Gastrocnemius medialis (tissue), 4 donors: Measurements from ENCODE around the gene TNS1. TPM values are rescaled to one million over a fixed set of nuclear protein-coding genes. Genes with fewer than 3 reads are reported as not detected.
A peak's percentile ranks its signal among the peaks of the same experiment; 100 is the strongest.

ENCODE experiments used
- ATAC-seq, 2 donors: fragments of 150-250 bp; one replicate each; pipeline ENCODE4 v1.9.1; 2016
- DNase-seq, 2 donors: peaks; one replicate each; pipeline ENCODE4 v3.0.0-alpha.2; 2019
- H3K27ac ChIP-seq, 4 donors: fragments of 200-600 bp; sonication (generic); 1 replicate in 1 of 4; 2 replicates in 3 of 4; pipeline ENCODE4 v1.5.1; 2016 to 2018; ENCODE audit warnings: mild to moderate bottlenecking in 2 of 4, moderate library complexity in 1 of 4
- H3K27me3 ChIP-seq, 3 donors: fragments of 200-600 bp; sonication (generic) in 2 of 3; 1 replicate in 1 of 3; 2 replicates in 2 of 3; pipeline versions ENCODE4 v1.5.1 to v1.6.0; 2016 to 2019; ENCODE audit warnings: mild to moderate bottlenecking in 1 of 3, moderate library complexity in 1 of 3
- H3K36me3 ChIP-seq, 2 donors: fragments of 200-600 bp; sonication (generic) in 1 of 2; one replicate each; pipeline ENCODE4 v1.5.1; 2017 to 2018
- H3K4me1 ChIP-seq, 2 donors: fragments of 200-600 bp; sonication (generic) in 1 of 2; one replicate each; pipeline ENCODE4 v1.5.1; 2016 to 2017; ENCODE audit warnings: mild to moderate bottlenecking in 2 of 2
- H3K4me3 ChIP-seq, 4 donors: fragments of 200-600 bp; sonication (generic) in 3 of 4; 1 replicate in 1 of 4; 2 replicates in 3 of 4; pipeline ENCODE4 v1.5.1; 2016 to 2019; ENCODE audit warnings: mild to moderate bottlenecking in 2 of 4
- H3K9me3 ChIP-seq, 3 donors: fragments of 200-600 bp; sonication (generic) in 2 of 3; 1 replicate in 1 of 3; 2 replicates in 2 of 3; pipeline ENCODE4 v1.5.1; 2016 to 2019
- CTCF ChIP-seq, 5 experiments: fragments of 450-650 bp in 3 of 5; fragments of 200-600 bp in 2 of 5; sonication (generic) in 2 of 5; IDR thresholded peaks in 4 of 5; conservative IDR thresholded peaks in 1 of 5; 1 replicate in 4 of 5; 2 replicates in 1 of 5; pipeline ENCODE4 v1.5.1; 2016 to 2019; ENCODE audit warnings: antibody characterized with exemption in 5 of 5, mild to moderate bottlenecking in 3 of 5, moderate library complexity in 3 of 5
- POLR2A ChIP-seq, 2 donors: fragments of 450-650 bp; IDR thresholded peaks; one replicate each; pipeline ENCODE4 v1.6.1; 2017; ENCODE audit warnings: antibody characterized with exemption in 2 of 2, mild to moderate bottlenecking in 2 of 2, moderate library complexity in 2 of 2
- in situ Hi-C, 4 donors: fragments of 200-750 bp; cut with MboI; loops; one replicate each; pipeline versions ENCODE4 v1.15.0 to v1.8.0; 2017; ENCODE audit warnings: low sequenced_read_pairs in 4 of 4
- intact Hi-C: fragments of 100-400 bp; cut with DNase I; formaldehyde crosslinking; loops from one replicate; pipeline ENCODE4 v1.15.1; 2023; ENCODE audit warnings: low total_unique reads
- total RNA-seq, 4 donors: library from RNA; depleted of rRNA; stranded (reverse); fragments of >200 nt; gene quantifications; one replicate each; pipeline versions ENCODE4 v1.1.0 to v1.2.3, GENCODE V29; 2016

Gene TNS1
- total RNA-seq, 4 donors from 2014 or later, result 407 to 670 (median 484) TPM

DNA sequence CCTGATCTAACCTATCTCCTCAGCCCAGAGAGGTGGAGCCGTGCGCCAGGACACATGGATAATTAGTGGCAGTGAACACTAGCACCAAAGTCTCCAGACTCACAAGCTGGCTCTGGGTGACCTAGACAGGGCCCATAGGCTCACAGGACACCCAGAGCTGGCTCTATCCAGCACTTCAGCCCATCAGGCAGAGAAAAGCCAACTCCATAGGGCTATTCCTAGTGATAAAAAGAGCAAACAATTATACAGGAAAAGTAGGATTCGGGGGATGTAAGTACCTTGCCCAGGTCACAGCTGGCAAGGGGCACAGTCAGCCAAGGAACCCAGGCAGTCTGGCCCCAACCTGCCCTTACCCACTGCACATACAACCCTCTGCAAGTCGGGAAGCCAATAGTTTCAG lies 178.6 kb downstream of the TNS1 start:
- TF ChIP-seq POLR2A (IDR thresholded peaks at IDR 0.05) (no peak), CTCF (IDR thresholded peaks at IDR 0.05 in 4 of 5, conservative IDR thresholded peaks at IDR 0.05 in 1 of 5) (no peak)
- no peak for DNase-seq
- no peak for ATAC-seq
- intact Hi-C loops (no loop called here), in situ Hi-C loops (no loop called here)
- Histone ChIP-seq H3K4me1 (peaks cover 71 to 95% of the 10 kb centered on the region in 2 donors), H3K9me3 (no peaks in the 10 kb centered on the region), H3K27me3 (no peaks in the 10 kb centered on the region), H3K4me3 (no peak overlapping the region), H3K27ac (peak overlapping the region; percentile 99 to 100 (median 99)), H3K36me3 (peaks cover 0 to 65% of the 10 kb centered on the region in 2 donors)

GRCh38 chr2:217823626-217824025 lies 179.2 kb downstream of the TNS1 start:
- H3K9me3 ChIP-seq, result no peaks in the 10 kb centered on the region
- in situ Hi-C loops, result no loop called here
- no peak overlapping the region for H3K4me3 ChIP-seq
- peaks cover 65 to 95% of the 10 kb centered on the region in 2 donors for H3K4me1 ChIP-seq
- TF ChIP-seq POLR2A (IDR thresholded peaks at IDR 0.05), result no peak
- TF ChIP-seq CTCF (IDR thresholded peaks at IDR 0.05 in 4 of 5, conservative IDR thresholded peaks at IDR 0.05 in 1 of 5), result no peak
- no peaks in the 10 kb centered on the region for H3K27me3 ChIP-seq
- H3K36me3 ChIP-seq, result peaks cover 0 to 65% of the 10 kb centered on the region in 2 donors
- ATAC-seq (no peak), DNase-seq (no peak)
- intact Hi-C loops, result no loop called here
- peak overlapping the region; percentile 99 to 100 (median 99) for H3K27ac ChIP-seq

- DNase-seq (no peak), ATAC-seq (no peak)
- Histone ChIP-seq H3K4me3 (no peak overlapping the region), H3K36me3 (peaks cover 0 to 74% of the 10 kb centered on the region in 2 donors), H3K4me1 (peaks cover 63 to 95% of the 10 kb centered on the region in 2 donors), H3K9me3 (no peaks in the 10 kb centered on the region), H3K27ac (peak overlapping the region; percentile 99 to 100 (median 99)), H3K27me3 (no peaks in the 10 kb centered on the region)
- TF ChIP-seq CTCF (IDR thresholded peaks at IDR 0.05 in 4 of 5, conservative IDR thresholded peaks at IDR 0.05 in 1 of 5) (no peak), POLR2A (IDR thresholded peaks at IDR 0.05) (no peak)
- in situ Hi-C loops, result no loop called here
- intact Hi-C loops, result no loop called here
Observed at GRCh38 chr2:217822296-217823252, 180.2 kb downstream of the TNS1 start.

- Histone ChIP-seq H3K4me3 (no peak overlapping the region), H3K9me3 (no peaks in the 10 kb centered on the region), H3K4me1 (peaks cover 63 to 95% of the 10 kb centered on the region in 2 donors), H3K27me3 (no peaks in the 10 kb centered on the region), H3K27ac (peak overlapping the region; percentile 99 to 100 (median 99)), H3K36me3 (peaks cover 0 to 84% of the 10 kb centered on the region in 2 donors)
- intact Hi-C loops (no loop called here), in situ Hi-C loops (no loop called here)
- no peak for ATAC-seq
- no peak for DNase-seq
- TF ChIP-seq CTCF (IDR thresholded peaks at IDR 0.05 in 4 of 5, conservative IDR thresholded peaks at IDR 0.05 in 1 of 5) (no peak), POLR2A (IDR thresholded peaks at IDR 0.05) (no peak)
Observed at GRCh38 chr2:217821536-217822147, 181.2 kb downstream of the TNS1 start.
